AG09319 (cell line): ENCODE results near the gene GRM3.

Experiments used
- DNase-seq: peaks from one replicate; pipeline ENCODE4 v3.0.0-alpha.2; 2010; ENCODE audit warnings: low read depth; ENCODE audit errors: extremely low read depth
- TF ChIP-seq, protein P1 (sequence below): IDR thresholded peaks from 2 replicates; pipeline ENCODE4 v1.5.1; 2011; ENCODE audit warnings: low read depth, mild to moderate bottlenecking, inconsistent platforms, low read length, moderate library complexity

Gene GRM3

GRCh38 chr7:86846494-86847190 lies 202.9 kb downstream of the GRM3 start:
- DNase-seq: no peak
- TF ChIP-seq, protein P1, sequence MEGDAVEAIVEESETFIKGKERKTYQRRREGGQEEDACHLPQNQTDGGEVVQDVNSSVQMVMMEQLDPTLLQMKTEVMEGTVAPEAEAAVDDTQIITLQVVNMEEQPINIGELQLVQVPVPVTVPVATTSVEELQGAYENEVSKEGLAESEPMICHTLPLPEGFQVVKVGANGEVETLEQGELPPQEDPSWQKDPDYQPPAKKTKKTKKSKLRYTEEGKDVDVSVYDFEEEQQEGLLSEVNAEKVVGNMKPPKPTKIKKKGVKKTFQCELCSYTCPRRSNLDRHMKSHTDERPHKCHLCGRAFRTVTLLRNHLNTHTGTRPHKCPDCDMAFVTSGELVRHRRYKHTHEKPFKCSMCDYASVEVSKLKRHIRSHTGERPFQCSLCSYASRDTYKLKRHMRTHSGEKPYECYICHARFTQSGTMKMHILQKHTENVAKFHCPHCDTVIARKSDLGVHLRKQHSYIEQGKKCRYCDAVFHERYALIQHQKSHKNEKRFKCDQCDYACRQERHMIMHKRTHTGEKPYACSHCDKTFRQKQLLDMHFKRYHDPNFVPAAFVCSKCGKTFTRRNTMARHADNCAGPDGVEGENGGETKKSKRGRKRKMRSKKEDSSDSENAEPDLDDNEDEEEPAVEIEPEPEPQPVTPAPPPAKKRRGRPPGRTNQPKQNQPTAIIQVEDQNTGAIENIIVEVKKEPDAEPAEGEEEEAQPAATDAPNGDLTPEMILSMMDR: no peak

GRCh38 chr7:86848226-86848625 lies 204.5 kb downstream of the GRM3 start:
- DNase-seq: no peak
- TF ChIP-seq, protein P1: no peak

DNA sequence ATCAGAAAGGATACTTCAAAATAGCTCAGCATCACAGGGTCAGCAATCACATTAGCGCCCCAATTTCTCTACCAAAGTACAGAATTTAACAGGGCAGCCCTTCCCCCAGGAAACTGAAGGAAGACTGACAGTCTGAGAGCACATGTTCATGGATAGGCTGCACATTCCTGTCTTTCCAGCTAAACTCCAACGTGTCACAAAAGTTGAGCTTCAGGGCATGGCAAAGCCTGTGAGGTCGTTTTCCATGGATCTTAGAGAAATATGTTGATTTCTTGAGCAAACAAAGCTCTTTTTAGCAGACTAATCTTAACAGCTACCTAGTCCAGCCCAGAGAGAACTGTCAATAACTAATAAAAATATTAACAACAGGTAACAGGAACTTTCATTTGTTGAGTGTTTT lies 207.9 kb downstream of the GRM3 start:
- TF ChIP-seq, protein P1: no peak
- no peak for DNase-seq

GRCh38 chr7:86863452-86863851 lies 219.7 kb downstream of the GRM3 start:
- no peak for DNase-seq
- TF ChIP-seq, protein P1: no peak

- no peak for DNase-seq
- TF ChIP-seq, protein P1: no peak
These were observed 223.6 kb downstream of the GRM3 start for GRCh38 chr7:86867163-86867762.

DNA sequence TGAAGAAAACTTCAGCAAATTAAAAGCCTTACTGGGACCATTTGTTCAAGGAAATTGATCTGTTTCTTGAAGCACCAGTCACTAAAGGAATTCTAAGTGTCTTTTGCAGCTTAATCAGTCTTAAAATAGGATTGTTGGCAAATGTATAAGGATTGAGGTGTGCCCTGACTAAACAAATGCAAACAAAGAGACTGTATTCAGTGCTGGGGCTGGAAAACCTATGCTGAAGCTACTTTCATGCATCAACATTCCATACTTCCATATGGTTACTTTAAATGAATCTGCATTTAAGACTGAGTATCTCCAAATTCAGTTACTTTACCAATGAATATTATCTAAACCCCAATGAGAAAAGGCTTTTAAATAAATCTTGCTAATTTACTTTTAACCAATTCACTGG lies 232.4 kb downstream of the GRM3 start:
- TF ChIP-seq, protein P1: no peak
- DNase-seq: no peak

DNA sequence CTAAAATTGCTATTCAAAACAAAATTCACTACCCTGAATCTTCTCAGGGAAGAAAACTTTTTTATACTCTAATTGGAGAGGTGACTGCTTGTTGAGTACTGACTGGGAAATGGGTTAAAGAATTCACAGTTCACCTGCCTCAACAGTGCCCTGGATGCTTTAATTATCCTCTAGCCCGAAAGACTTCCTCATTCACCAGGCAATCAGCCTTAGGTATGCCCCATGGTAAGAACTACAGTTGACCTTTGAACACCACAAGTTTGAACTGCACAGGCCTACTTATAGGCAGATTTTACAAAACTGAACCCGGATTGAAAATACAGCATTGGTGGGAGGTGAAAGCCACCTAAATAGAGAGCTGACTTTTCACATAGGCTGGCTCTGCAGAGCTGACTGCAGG lies 240.4 kb downstream of the GRM3 start:
- TF ChIP-seq, protein P1: no peak
- no peak for DNase-seq
